ENCODE measurements around the gene PTPRM.
"Not testable (repeated sequence)": the region's sequence is repeated elsewhere in the genome, so short reads cannot be mapped to it uniquely, and the experiment has no call there.

The PTPRM gene

DNA sequence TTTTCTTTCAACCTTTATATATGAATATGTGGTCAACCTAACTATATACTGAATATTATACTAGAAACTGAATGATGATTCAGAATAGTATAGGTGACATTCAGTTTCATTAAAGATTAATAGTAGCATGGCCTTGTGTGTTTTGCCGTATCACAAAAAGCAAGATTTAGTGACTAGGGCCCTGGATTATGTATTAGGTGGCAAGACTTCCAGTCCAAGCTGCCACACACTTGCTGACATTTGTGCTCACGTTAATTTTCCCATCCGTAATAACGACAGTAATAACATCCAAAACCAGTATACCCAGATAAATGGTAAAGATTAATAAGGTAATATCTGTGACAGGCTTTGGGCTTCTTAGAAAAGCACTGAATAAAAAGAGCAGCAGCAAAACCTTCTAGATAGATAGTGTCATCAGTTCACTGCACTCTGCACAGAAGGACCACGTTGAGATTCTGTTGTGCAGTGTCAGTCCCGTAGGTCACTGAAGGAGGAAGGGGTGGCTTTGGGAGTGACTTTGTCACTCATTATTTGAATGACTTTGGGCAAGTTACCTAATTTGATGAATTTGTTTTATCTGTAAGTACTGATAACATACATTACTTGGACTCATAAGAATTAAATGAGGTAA is 451.7 kb downstream of the PTPRM start:
- no peak for DNase-seq

GRCh38 chr18:8019600-8019999 is 452.5 kb downstream of the PTPRM start:
- no peak for DNase-seq

- no peak for DNase-seq
Observed at GRCh38 chr18:8020132-8020846, 453.2 kb downstream of the PTPRM start.

DNA sequence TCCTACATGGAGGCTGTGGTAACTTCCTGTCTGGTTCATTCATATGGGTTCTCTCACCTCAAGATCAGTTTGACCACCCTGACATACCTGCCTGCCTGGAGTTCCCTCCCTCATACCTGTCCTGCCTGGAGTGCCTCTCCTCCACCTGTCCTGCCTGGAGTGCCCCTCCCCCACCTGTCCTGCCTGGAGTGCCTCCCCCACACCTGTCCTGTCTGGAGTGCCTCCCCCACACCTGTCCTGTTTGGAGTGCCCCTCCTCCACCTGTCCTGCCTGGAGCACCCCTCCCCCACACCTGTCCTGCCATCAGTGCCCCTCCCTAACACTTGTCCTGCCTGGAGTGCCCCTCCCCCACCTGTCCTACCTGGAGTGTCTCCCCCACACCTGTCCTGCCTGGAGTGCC is 461.9 kb downstream of the PTPRM start:
- no peak for DNase-seq

DNA sequence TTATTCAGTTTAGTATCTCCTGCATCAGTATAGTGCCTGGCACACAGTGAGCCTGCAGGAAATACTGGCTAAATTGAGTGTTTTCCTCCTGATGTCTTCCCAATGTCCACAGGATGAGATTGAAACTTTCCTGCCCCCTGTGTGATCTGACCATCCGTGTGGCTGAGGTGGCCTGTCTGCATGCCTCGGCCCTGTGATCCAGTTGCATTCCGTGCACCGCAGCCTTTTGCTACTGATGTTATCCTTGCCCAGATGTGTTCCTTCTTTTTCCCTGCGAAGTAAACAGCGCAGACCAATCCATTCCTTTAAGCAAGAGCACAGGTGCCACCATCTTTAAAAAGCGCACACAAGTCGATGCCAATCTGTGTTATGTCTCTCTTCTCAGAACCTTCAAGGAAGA is 462.6 kb downstream of the PTPRM start:
- DNase-seq = no peak

DNA sequence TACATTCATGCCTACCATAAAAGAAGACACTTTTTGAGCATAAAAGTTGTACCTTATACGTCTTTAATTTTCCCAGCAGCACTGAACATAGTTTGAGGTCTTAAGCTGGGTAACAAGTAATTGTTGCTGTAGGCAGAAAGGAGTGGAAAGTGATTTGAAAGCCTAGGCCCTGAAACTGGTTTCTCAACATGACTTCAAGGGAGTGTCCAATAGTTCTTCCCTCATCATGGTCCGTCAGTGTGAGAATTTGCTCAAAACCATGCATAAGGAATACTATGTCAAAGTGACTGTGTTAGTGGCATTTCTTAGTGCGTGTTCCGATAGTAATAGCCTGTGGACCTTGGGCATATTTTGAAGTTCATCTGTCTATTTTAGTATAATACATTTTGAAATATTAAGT is 463.1 kb downstream of the PTPRM start:
- no peak for DNase-seq

- DNase-seq = no peak
Observed at GRCh38 chr18:8031496-8031895, 464.4 kb downstream of the PTPRM start.

DNA sequence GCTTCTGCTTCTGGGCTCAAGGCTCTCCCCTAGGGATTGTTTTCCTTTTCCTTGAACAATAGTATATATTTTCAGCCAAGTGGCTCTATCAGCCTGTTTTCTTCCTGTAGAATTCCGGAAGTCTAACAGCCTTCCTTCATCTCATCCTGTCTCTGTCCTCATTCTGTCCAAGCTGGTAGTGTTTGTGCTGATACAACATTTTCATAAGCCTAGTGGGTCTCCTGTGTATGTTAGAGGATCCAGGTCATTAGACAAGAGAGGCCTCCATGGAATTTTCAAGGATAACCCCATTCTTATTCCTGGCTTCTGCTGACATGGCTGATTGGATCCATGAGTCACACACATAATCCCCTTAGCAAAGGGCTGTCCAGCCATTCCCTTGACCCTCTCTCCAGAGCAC is 467.6 kb downstream of the PTPRM start:
- no peak for DNase-seq

GRCh38 chr18:8036551-8036950 is 469.4 kb downstream of the PTPRM start:
- no peak for DNase-seq

DNA sequence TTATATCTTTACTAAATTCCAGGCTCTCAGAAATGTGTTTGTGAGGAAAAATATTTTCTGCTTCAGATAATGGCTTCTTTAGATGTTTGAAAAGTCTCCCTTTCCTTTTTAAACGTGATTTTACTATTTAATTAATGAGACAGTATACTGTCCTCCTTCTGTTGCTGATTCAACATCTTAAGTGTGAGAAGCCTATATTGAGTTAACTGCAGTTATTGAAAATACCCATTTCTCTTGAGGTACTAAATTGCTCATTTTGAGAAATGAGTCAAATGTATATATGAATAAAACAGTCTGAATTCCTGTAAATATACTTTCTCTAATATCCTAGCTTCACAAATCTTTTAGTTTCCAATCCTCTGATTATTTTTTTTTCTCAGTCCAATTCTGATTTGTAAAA is 470.2 kb downstream of the PTPRM start:
- no peak for DNase-seq

DNA sequence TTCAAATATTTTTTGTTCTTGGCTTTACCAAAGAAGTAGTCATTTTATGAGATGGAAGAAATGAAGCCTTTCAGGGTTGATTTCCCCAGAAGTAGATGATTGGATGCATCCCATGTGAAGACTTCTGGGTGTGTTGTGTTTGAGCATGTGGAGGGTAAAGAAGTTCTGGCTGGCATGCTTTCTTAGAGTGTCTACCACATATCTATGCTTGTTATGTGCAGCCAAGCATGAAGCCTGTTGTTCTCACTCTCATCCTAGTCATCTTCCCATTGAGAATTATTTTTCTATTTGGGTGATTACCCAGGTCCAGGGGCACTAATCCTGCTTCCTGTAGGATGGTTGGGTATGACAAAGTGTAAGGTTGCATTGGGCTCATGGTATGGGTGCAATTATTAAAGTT is 472.9 kb downstream of the PTPRM start:
- no peak for DNase-seq

- no peak for DNase-seq
Observed at GRCh38 chr18:8041526-8042111, 474.5 kb downstream of the PTPRM start.

- DNase-seq = no peak
Observed at GRCh38 chr18:8044004-8044403, 476.9 kb downstream of the PTPRM start.

DNA sequence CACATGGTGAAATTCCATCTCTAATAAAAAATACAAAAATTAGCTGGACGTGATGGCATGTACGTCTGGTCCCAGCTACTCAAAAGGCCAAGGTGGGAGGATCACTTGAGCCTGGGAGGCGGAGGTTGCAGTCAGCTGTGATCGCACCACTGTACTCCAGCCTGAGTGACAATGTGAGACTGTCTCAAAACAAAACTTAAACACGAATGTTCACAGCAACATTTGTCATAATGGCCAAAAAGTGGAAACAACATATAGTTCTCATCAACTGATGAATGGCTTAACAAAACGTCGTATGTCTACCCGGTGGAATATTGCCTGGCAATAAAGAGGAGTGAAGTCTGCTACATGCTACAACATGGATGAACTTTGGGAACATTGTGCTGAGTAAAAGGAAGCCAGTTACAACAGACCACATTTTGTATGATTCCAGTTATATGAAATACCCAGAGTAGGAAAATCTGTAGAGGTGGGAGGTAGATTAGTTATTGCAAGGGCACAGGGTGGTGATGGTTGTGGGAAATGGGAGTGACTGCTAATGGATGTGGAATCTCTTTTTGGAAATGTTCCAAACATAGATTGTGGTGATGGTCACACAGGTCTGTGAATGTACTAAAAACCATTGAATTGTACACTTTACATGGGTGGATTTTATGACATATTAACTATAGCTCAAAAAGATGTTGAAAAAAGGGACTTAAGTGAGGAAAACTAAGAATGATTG is 478.2 kb downstream of the PTPRM start:
- DNase-seq = no peak

- no peak for DNase-seq
Observed at GRCh38 chr18:8045884-8046281, 478.8 kb downstream of the PTPRM start.

- DNase-seq = no peak
Observed at GRCh38 chr18:8046441-8046840, 479.3 kb downstream of the PTPRM start.

- no peak for DNase-seq
Observed at GRCh38 chr18:8049147-8049546, 482.0 kb downstream of the PTPRM start.

GRCh38 chr18:8050616-8051329 is 483.7 kb downstream of the PTPRM start:
- no peak for DNase-seq

DNA sequence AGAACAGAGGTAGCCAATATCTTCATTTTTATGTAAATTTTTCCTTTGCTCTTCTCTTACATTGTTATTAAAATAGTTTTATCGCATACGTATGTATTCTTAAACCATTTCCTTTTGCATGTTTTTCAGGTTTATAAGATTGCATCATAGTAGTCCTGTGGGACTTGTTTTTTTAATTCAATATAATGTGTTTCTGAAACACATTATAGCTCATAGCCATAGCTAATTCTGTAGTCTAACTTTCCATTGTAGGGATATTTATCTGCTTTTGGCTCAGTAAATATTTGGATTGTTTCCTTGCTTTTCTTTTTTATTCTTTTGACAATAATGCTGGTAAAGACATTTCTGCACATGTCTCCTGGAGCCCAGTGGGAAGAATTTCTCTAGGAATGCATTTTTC is 484.3 kb downstream of the PTPRM start:
- no peak for DNase-seq

GRCh38 chr18:8052237-8052701 is 485.2 kb downstream of the PTPRM start:
- no peak for DNase-seq

DNA sequence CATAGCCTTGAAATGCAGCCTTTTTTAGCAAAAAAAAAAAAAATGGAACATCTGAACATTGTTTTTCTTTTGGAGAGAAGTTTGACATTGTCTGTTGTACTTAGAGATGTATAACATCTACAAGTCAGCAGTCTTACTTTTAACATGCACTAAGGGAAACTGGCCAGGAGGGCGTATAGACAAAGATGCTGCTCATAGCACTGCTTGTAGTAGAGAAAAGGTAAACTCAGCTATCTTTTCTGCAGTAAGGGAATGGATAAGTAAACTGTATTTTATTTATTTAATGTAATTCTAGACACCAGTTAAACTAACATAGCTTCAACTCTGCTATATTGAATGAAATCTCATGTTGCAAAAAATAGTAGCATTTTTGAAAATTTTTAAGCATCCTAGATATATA is 489.6 kb downstream of the PTPRM start:
- no peak for DNase-seq

DNA sequence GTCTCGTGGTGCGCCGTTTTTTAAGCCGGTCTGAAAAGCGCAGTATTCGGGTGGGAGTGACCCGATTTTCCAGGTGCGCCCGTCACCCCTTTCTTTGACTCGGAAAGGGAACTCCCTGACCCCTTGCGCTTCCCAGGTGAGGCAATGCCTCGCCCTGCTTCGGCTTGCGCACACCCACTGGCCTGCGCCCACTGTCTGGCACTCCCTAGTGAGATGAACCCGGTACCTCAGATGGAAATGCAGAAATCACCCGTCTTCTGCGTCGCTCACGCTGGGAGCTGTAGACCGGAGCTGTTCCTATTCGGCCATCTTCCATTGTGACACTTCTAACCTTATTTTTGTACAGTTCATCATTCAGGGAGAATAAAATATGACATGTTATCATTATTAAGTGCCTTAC is 496.0 kb downstream of the PTPRM start:
- not testable (repeated sequence) for DNase-seq

DNA sequence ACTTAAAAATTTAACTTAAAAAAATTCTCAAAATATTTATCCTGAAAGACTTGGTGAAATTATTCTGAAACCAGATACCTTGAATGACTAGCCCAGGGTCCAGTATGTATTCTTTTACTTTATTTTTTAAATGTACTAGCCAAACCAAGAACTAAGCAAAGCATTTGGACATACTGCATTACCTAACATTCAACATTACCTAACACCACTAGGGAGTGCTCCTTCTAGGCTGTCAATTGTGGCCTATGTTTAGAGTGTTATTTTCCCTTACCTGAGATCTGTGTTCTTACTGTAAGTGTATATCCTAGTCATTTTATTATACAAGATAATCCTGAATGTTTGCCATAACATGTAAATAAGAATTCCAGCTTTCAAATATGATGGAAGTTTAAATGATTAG is 496.6 kb downstream of the PTPRM start:
- no peak for DNase-seq

Data from activated T-cell treated with anti-CD3 and anti-CD28 coated beads for 4 hours (primary cell).